HCT116 (cell line): ENCODE measurements around the gene BIRC6. TPM values are rescaled to one million over a fixed set of nuclear protein-coding genes. Genes with fewer than 3 reads are reported as not detected.

ENCODE experiments used
- ATAC-seq: fragments of 200-7000 bp; cut with Tn5 transposase; 2 replicates; pipeline ENCODE4 v1.9.1; 2020; ENCODE audit warnings: mild to moderate bottlenecking, moderate library complexity
- BruUV-seq: library from RNA; stranded (reverse); fragments of 400-500 nt; replicated peaks from 2 replicates; lab custom pipeline; 2021; lab: Mats Ljungman, UMichigan
- CTCF ChIA-PET: fragments of 300-600 bp; sonication (Branson Sonifier 250); formaldehyde crosslinking; loops from one replicate; lab custom pipeline; 2021; ENCODE audit warnings: antibody characterized with exemption; lab: Charles Lee
- POLR2A ChIA-PET: fragments of 300-600, 350-600 bp; sonication (Branson Sonifier 250); formaldehyde crosslinking; loops from one replicate; lab custom pipeline; 2021; ENCODE audit warnings: antibody characterized with exemption; lab: Charles Lee
- RAD21 ChIA-PET, 2 experiments: fragments of 300-600 bp; sonication (Branson Sonifier 250); formaldehyde crosslinking; loops; one replicate each; lab custom pipeline; 2023; ENCODE audit warnings: low total read pairs in 2 of 2; ENCODE audit not compliant: uncharacterized antibody in 2 of 2, unreplicated experiment in 2 of 2, low non-redundant PET in 1 of 2; lab: Charles Lee
- DNase-seq: peaks from one replicate; pipeline ENCODE4 v3.0.0-alpha.2; 2010; ENCODE audit warnings: low read depth, low spot score
- H2AFZ ChIP-seq: fragments of 200-600 bp; shearing (Covaris generic), sonication (generic); 2 replicates; pipeline ENCODE4 v1.6.1; 2017; ENCODE audit warnings: low read depth, mixed run types, mixed read lengths, antibody characterized with exemption, low read length; ENCODE audit not compliant: poor library complexity, severe bottlenecking
- H3K27ac ChIP-seq: 2 replicates; pipeline ENCODE4 v1.5.1; 2012; ENCODE audit warnings: low read depth, low read length
- H3K27me3 ChIP-seq: fragments of 200-600 bp; sonication (generic); 2 replicates; pipeline ENCODE4 v1.6.1; 2016; ENCODE audit warnings: mixed run types, low read length, mixed read lengths; ENCODE audit not compliant: insufficient read depth
- H3K36me3 ChIP-seq, 2 experiments: fragments of 200-500 bp in 1 of 2; fragments of 200-600 bp in 1 of 2; sonication (Bioruptor generic) in 1 of 2; sonication (generic) in 1 of 2; 2 replicates each; pipeline versions ENCODE4 v1.5.1 to v1.6.1; 2014 to 2016; ENCODE audit warnings: low read length in 2 of 2, inconsistent platforms in 1 of 2, mixed read lengths in 1 of 2, mixed run types in 1 of 2; ENCODE audit not compliant: insufficient read depth in 2 of 2, control insufficient read depth in 1 of 2
- H3K4me1 ChIP-seq, 2 experiments: fragments of 200-600 bp in 1 of 2; sonication (generic) in 1 of 2; 2 replicates each; pipeline versions ENCODE4 v1.5.1 to v1.6.1; 2012 to 2017; ENCODE audit warnings: low read length in 2 of 2, inconsistent platforms in 1 of 2, mild to moderate bottlenecking in 1 of 2, mixed read lengths in 1 of 2, mixed run types in 1 of 2, moderate library complexity in 1 of 2; ENCODE audit not compliant: insufficient read depth in 2 of 2, control insufficient read depth in 1 of 2
- H3K4me2 ChIP-seq: fragments of 200-600 bp; sonication (generic); 2 replicates; pipeline ENCODE4 v1.6.1; 2017; ENCODE audit warnings: mixed run types, low read length, mixed read lengths
- H3K4me3 ChIP-seq, 2 experiments: fragments of 200-600 bp in 1 of 2; sonication (generic) in 1 of 2; replicated peaks in 1 of 2; 2 replicates each; pipeline ENCODE4 v1.5.1; 2011 to 2016; ENCODE audit warnings: low read length in 2 of 2, control low read depth in 1 of 2, low read depth in 1 of 2, mild to moderate bottlenecking in 1 of 2, mixed read lengths in 1 of 2, mixed run types in 1 of 2
- H3K79me2 ChIP-seq: fragments of 200-600 bp; sonication (generic); 2 replicates; pipeline ENCODE4 v1.6.1; 2017; ENCODE audit warnings: mild to moderate bottlenecking, mixed run types, low read length, moderate library complexity, mixed read lengths; ENCODE audit not compliant: insufficient read depth
- H3K9ac ChIP-seq: fragments of 200-600 bp; sonication (generic); 2 replicates; pipeline ENCODE4 v1.6.1; 2016; ENCODE audit warnings: low read length, mixed read lengths
- H3K9me2 ChIP-seq: fragments of 200-600 bp; sonication (generic), shearing (Covaris generic); 2 replicates; pipeline ENCODE4 v1.6.1; 2017; ENCODE audit warnings: mixed run types, mild to moderate bottlenecking, moderate library complexity; ENCODE audit not compliant: insufficient read depth
- H3K9me3 ChIP-seq, 2 experiments: fragments of 200-500 bp in 1 of 2; fragments of 200-600 bp in 1 of 2; sonication (Bioruptor generic) in 1 of 2; sonication (generic) in 1 of 2; 2 replicates each; pipeline ENCODE4 v1.6.1; 2014 to 2017; ENCODE audit warnings: low read length in 2 of 2, mixed read lengths in 2 of 2, inconsistent platforms in 1 of 2, low read depth in 1 of 2, mild to moderate bottlenecking in 1 of 2, mixed run types in 1 of 2, moderate library complexity in 1 of 2; ENCODE audit not compliant: control insufficient read depth in 1 of 2, insufficient read depth in 1 of 2
- H4K20me1 ChIP-seq: fragments of 200-600 bp; sonication (generic), shearing (Covaris generic); 2 replicates; pipeline ENCODE4 v1.6.1; 2017; ENCODE audit warnings: mixed run types, mild to moderate bottlenecking, moderate library complexity; ENCODE audit not compliant: insufficient read depth
- CBX3 ChIP-seq: IDR thresholded peaks from 2 replicates; pipeline ENCODE4 v1.6.1; 2012; ENCODE audit warnings: low read depth
- CEBPB ChIP-seq: IDR thresholded peaks from 2 replicates; pipeline ENCODE4 v1.6.1; 2012; ENCODE audit warnings: low read depth
- EGR1 ChIP-seq: IDR thresholded peaks from 2 replicates; pipeline ENCODE4 v1.6.1; 2012; ENCODE audit warnings: low read depth
- ELF1 ChIP-seq: IDR thresholded peaks from 2 replicates; pipeline ENCODE4 v1.6.1; 2012; ENCODE audit warnings: low read depth, borderline replicate concordance
- FOSL1 ChIP-seq: IDR thresholded peaks from 2 replicates; pipeline ENCODE4 v1.6.1; 2012; ENCODE audit warnings: low read depth
- POLR2A ChIP-seq: IDR thresholded peaks from 2 replicates; pipeline ENCODE4 v1.7.0; 2011; ENCODE audit warnings: borderline replicate concordance; ENCODE audit not compliant: insufficient read depth, insufficient read length; ENCODE audit errors: extremely low read depth
- POLR2AphosphoS5 ChIP-seq: IDR thresholded peaks from 2 replicates; pipeline ENCODE4 v1.6.1; 2011; ENCODE audit warnings: mild to moderate bottlenecking, low read depth, low read length, moderate library complexity
- SIN3A ChIP-seq: IDR thresholded peaks from 2 replicates; pipeline ENCODE4 v1.6.1; 2012; ENCODE audit warnings: low read depth
- SP1 ChIP-seq: IDR thresholded peaks from 2 replicates; pipeline ENCODE4 v1.6.1; 2012; ENCODE audit warnings: low read depth
- SRF ChIP-seq: IDR thresholded peaks from 2 replicates; pipeline ENCODE4 v1.6.1; 2012; ENCODE audit warnings: low read depth
- ZFX ChIP-seq: fragments of 450-650 bp; IDR thresholded peaks from 2 replicates; pipeline ENCODE4 v1.6.1; 2017
- ZNF274 ChIP-seq: fragments of 200-500 bp; sonication (Bioruptor generic); IDR thresholded peaks from 2 replicates; pipeline ENCODE4 v1.6.1; 2014; ENCODE audit warnings: mild to moderate bottlenecking, low read depth, low read length, inconsistent platforms
- intact Hi-C: fragments of 100-400 bp; cut with micrococcal nuclease; formaldehyde crosslinking; loops from 2 replicates; pipeline ENCODE4 v1.10.0; 2022
- total RNA-seq: library from RNA; stranded (reverse); gene quantifications from one replicate; pipeline ENCODE4 v1.2.1, GENCODE V29; 2021; ENCODE audit not compliant: unreplicated experiment
- TF ChIP-seq, protein P1 (sequence below), 3 experiments: fragments of 200-600 bp in 1 of 3; sonication (generic) in 1 of 3; IDR thresholded peaks in 2 of 3; conservative IDR thresholded peaks in 1 of 3; 2 replicates each; pipeline ENCODE4 v1.5.1; 2012 to 2017; ENCODE audit warnings: low read depth in 2 of 3, low read length in 2 of 3, antibody characterized with exemption in 1 of 3, borderline replicate concordance in 1 of 3, control low read depth in 1 of 3, mild to moderate bottlenecking in 1 of 3, mixed read lengths in 1 of 3, mixed run types in 1 of 3, moderate library complexity in 1 of 3; ENCODE audit not compliant: insufficient read depth in 1 of 3
- TF ChIP-seq, protein P2 (sequence below): IDR thresholded peaks from 2 replicates; pipeline ENCODE4 v1.6.1; 2012

The BIRC6 gene
- total RNA-seq, 1 experiment from 2014 or later = 60.7 TPM

DNA sequence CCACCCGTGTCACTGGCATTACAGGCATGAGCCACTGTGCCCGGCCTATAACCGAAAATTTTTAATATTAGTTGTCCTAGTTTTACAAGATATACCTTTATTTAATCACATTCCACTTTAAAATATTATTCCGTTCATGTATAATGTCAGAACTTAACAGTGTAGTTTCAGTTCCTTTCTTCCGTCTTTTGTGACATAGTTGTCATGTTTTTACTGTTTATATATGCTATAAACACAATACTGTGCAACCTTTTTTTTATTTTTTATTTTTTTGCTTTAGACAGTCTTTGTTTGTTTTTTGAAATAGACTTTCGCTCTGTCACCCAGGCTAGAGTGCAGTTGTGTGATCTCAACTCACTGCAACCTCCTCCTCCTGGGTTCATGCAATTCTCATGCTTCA, 141.5 kb downstream of the BIRC6 start:
- ATAC-seq = no peak
- H3K27me3 ChIP-seq = no peaks in the 10 kb centered on the region
- BruUV-seq = no TSS peak
- H3K79me2 ChIP-seq = 0 out of 2 replicates have a peak, but pooled peaks cover 3% of the 10 kb centered on the region
- H3K4me3 ChIP-seq = no peak overlapping the region
- TF ChIP-seq, protein P1, sequence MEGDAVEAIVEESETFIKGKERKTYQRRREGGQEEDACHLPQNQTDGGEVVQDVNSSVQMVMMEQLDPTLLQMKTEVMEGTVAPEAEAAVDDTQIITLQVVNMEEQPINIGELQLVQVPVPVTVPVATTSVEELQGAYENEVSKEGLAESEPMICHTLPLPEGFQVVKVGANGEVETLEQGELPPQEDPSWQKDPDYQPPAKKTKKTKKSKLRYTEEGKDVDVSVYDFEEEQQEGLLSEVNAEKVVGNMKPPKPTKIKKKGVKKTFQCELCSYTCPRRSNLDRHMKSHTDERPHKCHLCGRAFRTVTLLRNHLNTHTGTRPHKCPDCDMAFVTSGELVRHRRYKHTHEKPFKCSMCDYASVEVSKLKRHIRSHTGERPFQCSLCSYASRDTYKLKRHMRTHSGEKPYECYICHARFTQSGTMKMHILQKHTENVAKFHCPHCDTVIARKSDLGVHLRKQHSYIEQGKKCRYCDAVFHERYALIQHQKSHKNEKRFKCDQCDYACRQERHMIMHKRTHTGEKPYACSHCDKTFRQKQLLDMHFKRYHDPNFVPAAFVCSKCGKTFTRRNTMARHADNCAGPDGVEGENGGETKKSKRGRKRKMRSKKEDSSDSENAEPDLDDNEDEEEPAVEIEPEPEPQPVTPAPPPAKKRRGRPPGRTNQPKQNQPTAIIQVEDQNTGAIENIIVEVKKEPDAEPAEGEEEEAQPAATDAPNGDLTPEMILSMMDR (IDR thresholded peaks at IDR 0.05 in 2 of 3, conservative IDR thresholded peaks at IDR 0.05 in 1 of 3; ENCODE audit: borderline replicate concordance in 1 of 3, insufficient read depth in 1 of 3, low read depth in 2 of 3, low read length in 2 of 3) = no peak
- no peak for TF ChIP-seq CEBPB
- TF ChIP-seq ELF1 = no peak
- TF ChIP-seq POLR2AphosphoS5 = no peak
- no peak for TF ChIP-seq EGR1
- TF ChIP-seq SRF = no peak
- no peak for TF ChIP-seq SIN3A
- no peak for TF ChIP-seq CBX3
- TF ChIP-seq ZNF274 = no peak
- no peak for TF ChIP-seq SP1
- TF ChIP-seq, protein P2, sequence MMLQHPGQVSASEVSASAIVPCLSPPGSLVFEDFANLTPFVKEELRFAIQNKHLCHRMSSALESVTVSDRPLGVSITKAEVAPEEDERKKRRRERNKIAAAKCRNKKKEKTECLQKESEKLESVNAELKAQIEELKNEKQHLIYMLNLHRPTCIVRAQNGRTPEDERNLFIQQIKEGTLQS = no peak
- no peak for TF ChIP-seq POLR2A
- no peak for TF ChIP-seq ZFX
- no peak for TF ChIP-seq FOSL1
- no peak overlapping the region for H3K27ac ChIP-seq
- H3K9me2 ChIP-seq = no peaks in the 10 kb centered on the region
- intact Hi-C loops = no loop called here
- H3K9ac ChIP-seq = no peak overlapping the region
- H3K36me3 ChIP-seq = peaks cover 8 to 11% of the 10 kb centered on the region in 2 experiments; a peak in 3 of 4 replicates
- RAD21 ChIA-PET = no interaction called here
- POLR2A ChIA-PET = no interaction called here
- DNase-seq = no peak
- H3K9me3 ChIP-seq = no peaks in the 10 kb centered on the region
- H3K4me1 ChIP-seq = no peaks in the 10 kb centered on the region
- H2AFZ ChIP-seq = no peak overlapping the region
- no peak overlapping the region for H3K4me2 ChIP-seq
- CTCF ChIA-PET = no interaction called here
- H4K20me1 ChIP-seq = peaks cover 4% of the 10 kb centered on the region; the same call in 1 of the 2 replicates
